GM21367 (cell line): ENCODE measurements around the gene MYOF.

ENCODE experiments used
- ATAC-seq: cut with Tn5 transposase; IDR thresholded peaks from one replicate; pipeline ENCODE4 v1.9.1; 2021; ENCODE audit not compliant: unreplicated experiment

MYOF gene

GRCh38 chr10:93261089-93261488 is 221.0 kb downstream of the MYOF start:
- no peak for ATAC-seq

GRCh38 chr10:93259126-93259525 is 223.0 kb downstream of the MYOF start:
- ATAC-seq, result no peak
